NCI-H2081 treated with DMSO at 0.1 percent for 48 hours (cell line): Measurements from ENCODE around the gene KCNJ12.
"Not testable (repeated sequence)": the region's sequence is repeated elsewhere in the genome, so short reads cannot be mapped to it uniquely, and the experiment has no call there.

ENCODE experiments used
- DNase-seq: peaks from one replicate; lab custom pipeline; 2025; lab: John Stamatoyannopoulos, UW

The KCNJ12 gene

GRCh38 chr17:21376081-21376758 is at the start of gene KCNJ12:
TSS of gene KCNJ12 (plus strand) at chr17:21376357. CDS start at chr17:21415343, 38,986 bp downstream.
- DNase-seq = no peak

- not testable (repeated sequence) for DNase-seq
Observed at GRCh38 chr17:21327921-21328320, 48.2 kb upstream of the KCNJ12 start.

- not testable (repeated sequence) for DNase-seq
Observed at GRCh38 chr17:21328778-21329177, 47.4 kb upstream of the KCNJ12 start.

GRCh38 chr17:21330436-21331160 is 45.6 kb upstream of the KCNJ12 start:
- no peak for DNase-seq

GRCh38 chr17:21336541-21337294 is 39.4 kb upstream of the KCNJ12 start:
- not testable (repeated sequence) for DNase-seq

- not testable (repeated sequence) for DNase-seq
Observed at GRCh38 chr17:21337981-21338625, 38.1 kb upstream of the KCNJ12 start.

GRCh38 chr17:21339011-21339410 is 37.1 kb upstream of the KCNJ12 start:
- DNase-seq = no peak

- DNase-seq = not testable (repeated sequence)
Observed at GRCh38 chr17:21339571-21339970, 36.6 kb upstream of the KCNJ12 start.

GRCh38 chr17:21340407-21340806 is 35.8 kb upstream of the KCNJ12 start:
- DNase-seq = not testable (repeated sequence)

GRCh38 chr17:21341279-21341678 is 34.9 kb upstream of the KCNJ12 start:
- not testable (repeated sequence) for DNase-seq

GRCh38 chr17:21341925-21342540 is 34.1 kb upstream of the KCNJ12 start:
- not testable (repeated sequence) for DNase-seq

GRCh38 chr17:21343061-21343949 is 32.9 kb upstream of the KCNJ12 start:
- not testable (repeated sequence) for DNase-seq

- not testable (repeated sequence) for DNase-seq
Observed at GRCh38 chr17:21344801-21345200, 31.4 kb upstream of the KCNJ12 start.

GRCh38 chr17:21345236-21345635 is 30.9 kb upstream of the KCNJ12 start:
- no peak for DNase-seq

GRCh38 chr17:21346107-21346506 is 30.1 kb upstream of the KCNJ12 start:
- DNase-seq = not testable (repeated sequence)

- not testable (repeated sequence) for DNase-seq
Observed at GRCh38 chr17:21346651-21347250, 29.4 kb upstream of the KCNJ12 start.

GRCh38 chr17:21347660-21348059 is 28.5 kb upstream of the KCNJ12 start:
- DNase-seq = not testable (repeated sequence)

- not testable (repeated sequence) for DNase-seq
Observed at GRCh38 chr17:21348081-21348925, 27.9 kb upstream of the KCNJ12 start.

- DNase-seq = not testable (repeated sequence)
Observed at GRCh38 chr17:21348926-21349261, 27.3 kb upstream of the KCNJ12 start.
